ENCODE data around the gene KIF26B. TPM values are rescaled to one million over a fixed set of nuclear protein-coding genes. Genes with fewer than 3 reads are reported as not detected.

The KIF26B gene
- polyA plus RNA-seq, 1 donor from 2014 or later = 6.3 TPM

DNA sequence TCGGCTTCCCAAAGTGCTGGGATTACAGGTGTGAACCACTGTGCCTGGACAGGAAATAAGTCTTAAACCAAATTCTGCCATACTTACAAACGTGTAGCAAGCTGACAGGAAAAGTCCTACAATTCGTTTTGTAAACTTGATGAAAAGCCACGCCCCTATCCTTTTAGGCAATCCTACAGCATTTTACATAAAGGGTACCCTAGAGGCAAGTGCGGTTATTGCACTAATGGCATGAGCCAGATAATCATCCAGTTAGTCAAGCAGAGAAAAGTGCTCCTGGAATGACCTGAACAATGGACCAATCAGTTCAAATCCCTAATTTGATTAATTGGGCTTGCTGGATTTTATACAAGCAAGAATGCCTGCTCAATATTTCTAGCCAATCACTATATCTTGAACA, 338.2 kb downstream of the KIF26B start:
- Histone ChIP-seq H2AFZ (ENCODE audit: low read depth, low read length) (no peak overlapping the region), H3F3A (ENCODE audit: insufficient read depth, low read length, poor library complexity, severe bottlenecking) (no peaks in the 10 kb centered on the region), H3K9me2 (ENCODE audit: insufficient read depth, low read length) (no peaks in the 10 kb centered on the region), H3K4me2 (ENCODE audit: low read length) (no peak overlapping the region), H3K79me2 (replicated peaks; ENCODE audit: insufficient read depth, low read length) (no peaks in the 10 kb centered on the region), H3K36me3 (ENCODE audit: insufficient read depth, low read length) (no peaks in the 10 kb centered on the region), H3K9ac (ENCODE audit: low read length) (no peak overlapping the region), H3K27me3 (ENCODE audit: insufficient read depth, low read depth, low read length) (no peaks in the 10 kb centered on the region), H3K9me3 (ENCODE audit: low read length) (no peaks in the 10 kb centered on the region), H3K27ac (ENCODE audit: low read length) (no peak overlapping the region), H4K20me1 (ENCODE audit: insufficient read depth) (no peaks in the 10 kb centered on the region), H3K4me3 (ENCODE audit: low read length) (no peak overlapping the region)
- no peak for TF ChIP-seq EZH2 (IDR thresholded peaks at IDR 0.05; ENCODE audit: borderline replicate concordance, insufficient read depth, low read length, poor library complexity, severe bottlenecking)
- no peak for TF ChIP-seq RAD21 (conservative IDR thresholded peaks at IDR 0.05)
- TF ChIP-seq, protein P1, sequence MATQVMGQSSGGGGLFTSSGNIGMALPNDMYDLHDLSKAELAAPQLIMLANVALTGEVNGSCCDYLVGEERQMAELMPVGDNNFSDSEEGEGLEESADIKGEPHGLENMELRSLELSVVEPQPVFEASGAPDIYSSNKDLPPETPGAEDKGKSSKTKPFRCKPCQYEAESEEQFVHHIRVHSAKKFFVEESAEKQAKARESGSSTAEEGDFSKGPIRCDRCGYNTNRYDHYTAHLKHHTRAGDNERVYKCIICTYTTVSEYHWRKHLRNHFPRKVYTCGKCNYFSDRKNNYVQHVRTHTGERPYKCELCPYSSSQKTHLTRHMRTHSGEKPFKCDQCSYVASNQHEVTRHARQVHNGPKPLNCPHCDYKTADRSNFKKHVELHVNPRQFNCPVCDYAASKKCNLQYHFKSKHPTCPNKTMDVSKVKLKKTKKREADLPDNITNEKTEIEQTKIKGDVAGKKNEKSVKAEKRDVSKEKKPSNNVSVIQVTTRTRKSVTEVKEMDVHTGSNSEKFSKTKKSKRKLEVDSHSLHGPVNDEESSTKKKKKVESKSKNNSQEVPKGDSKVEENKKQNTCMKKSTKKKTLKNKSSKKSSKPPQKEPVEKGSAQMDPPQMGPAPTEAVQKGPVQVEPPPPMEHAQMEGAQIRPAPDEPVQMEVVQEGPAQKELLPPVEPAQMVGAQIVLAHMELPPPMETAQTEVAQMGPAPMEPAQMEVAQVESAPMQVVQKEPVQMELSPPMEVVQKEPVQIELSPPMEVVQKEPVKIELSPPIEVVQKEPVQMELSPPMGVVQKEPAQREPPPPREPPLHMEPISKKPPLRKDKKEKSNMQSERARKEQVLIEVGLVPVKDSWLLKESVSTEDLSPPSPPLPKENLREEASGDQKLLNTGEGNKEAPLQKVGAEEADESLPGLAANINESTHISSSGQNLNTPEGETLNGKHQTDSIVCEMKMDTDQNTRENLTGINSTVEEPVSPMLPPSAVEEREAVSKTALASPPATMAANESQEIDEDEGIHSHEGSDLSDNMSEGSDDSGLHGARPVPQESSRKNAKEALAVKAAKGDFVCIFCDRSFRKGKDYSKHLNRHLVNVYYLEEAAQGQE (IDR thresholded peaks at IDR 0.05; ENCODE audit: borderline replicate concordance) = no peak
- TF ChIP-seq, protein P2, sequence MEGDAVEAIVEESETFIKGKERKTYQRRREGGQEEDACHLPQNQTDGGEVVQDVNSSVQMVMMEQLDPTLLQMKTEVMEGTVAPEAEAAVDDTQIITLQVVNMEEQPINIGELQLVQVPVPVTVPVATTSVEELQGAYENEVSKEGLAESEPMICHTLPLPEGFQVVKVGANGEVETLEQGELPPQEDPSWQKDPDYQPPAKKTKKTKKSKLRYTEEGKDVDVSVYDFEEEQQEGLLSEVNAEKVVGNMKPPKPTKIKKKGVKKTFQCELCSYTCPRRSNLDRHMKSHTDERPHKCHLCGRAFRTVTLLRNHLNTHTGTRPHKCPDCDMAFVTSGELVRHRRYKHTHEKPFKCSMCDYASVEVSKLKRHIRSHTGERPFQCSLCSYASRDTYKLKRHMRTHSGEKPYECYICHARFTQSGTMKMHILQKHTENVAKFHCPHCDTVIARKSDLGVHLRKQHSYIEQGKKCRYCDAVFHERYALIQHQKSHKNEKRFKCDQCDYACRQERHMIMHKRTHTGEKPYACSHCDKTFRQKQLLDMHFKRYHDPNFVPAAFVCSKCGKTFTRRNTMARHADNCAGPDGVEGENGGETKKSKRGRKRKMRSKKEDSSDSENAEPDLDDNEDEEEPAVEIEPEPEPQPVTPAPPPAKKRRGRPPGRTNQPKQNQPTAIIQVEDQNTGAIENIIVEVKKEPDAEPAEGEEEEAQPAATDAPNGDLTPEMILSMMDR (IDR thresholded peaks at IDR 0.05; ENCODE audit: poor library complexity, severe bottlenecking) = no peak
- TF ChIP-seq POLR2AphosphoS5 (IDR thresholded peaks at IDR 0.05) = no peak
- TF ChIP-seq MXI1 (conservative IDR thresholded peaks at IDR 0.05; ENCODE audit: poor library complexity, severe bottlenecking) = no peak
- TF ChIP-seq TAF1 (IDR thresholded peaks at IDR 0.05; ENCODE audit: low read depth) = no peak
- TF ChIP-seq EP300 (conservative IDR thresholded peaks at IDR 0.05; ENCODE audit: poor library complexity, severe bottlenecking) = no peak
- TF ChIP-seq SMC3 (conservative IDR thresholded peaks at IDR 0.05; ENCODE audit: poor library complexity) = no peak

DNA sequence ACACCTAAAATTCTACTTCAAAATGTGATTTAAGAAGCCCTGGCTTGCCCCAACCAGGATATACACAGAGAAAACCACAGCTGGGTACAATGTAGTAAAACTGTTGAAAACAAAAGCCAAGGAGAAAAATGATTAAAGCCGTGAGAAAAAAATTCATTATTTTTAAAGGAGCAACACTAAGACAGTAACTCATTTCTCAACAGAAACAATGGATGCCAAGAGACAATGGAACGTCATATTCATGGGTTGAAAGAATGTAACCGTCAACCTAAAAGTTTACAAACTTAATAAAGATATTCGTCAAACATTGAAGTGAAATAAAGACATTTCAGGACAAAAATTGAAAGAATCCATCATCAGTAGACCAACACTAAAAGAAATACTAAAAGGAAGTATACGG, 340.9 kb downstream of the KIF26B start:
- Histone ChIP-seq H3F3A (ENCODE audit: insufficient read depth, low read length, poor library complexity, severe bottlenecking) (no peaks in the 10 kb centered on the region), H3K27ac (ENCODE audit: low read length) (no peak overlapping the region), H3K27me3 (ENCODE audit: insufficient read depth, low read depth, low read length) (no peaks in the 10 kb centered on the region), H2AFZ (ENCODE audit: low read depth, low read length) (no peak overlapping the region), H3K9me3 (ENCODE audit: low read length) (no peaks in the 10 kb centered on the region), H4K20me1 (ENCODE audit: insufficient read depth) (no peaks in the 10 kb centered on the region), H3K4me2 (ENCODE audit: low read length) (no peak overlapping the region), H3K79me2 (replicated peaks; ENCODE audit: insufficient read depth, low read length) (no peaks in the 10 kb centered on the region), H3K4me3 (ENCODE audit: low read length) (no peak overlapping the region), H3K9ac (ENCODE audit: low read length) (no peak overlapping the region), H3K9me2 (ENCODE audit: insufficient read depth, low read length) (no peaks in the 10 kb centered on the region), H3K36me3 (ENCODE audit: insufficient read depth, low read length) (no peaks in the 10 kb centered on the region)
- TF ChIP-seq, protein P1 (IDR thresholded peaks at IDR 0.05; ENCODE audit: borderline replicate concordance) = no peak
- no peak for TF ChIP-seq TAF1 (IDR thresholded peaks at IDR 0.05; ENCODE audit: low read depth)
- no peak for TF ChIP-seq EP300 (conservative IDR thresholded peaks at IDR 0.05; ENCODE audit: poor library complexity, severe bottlenecking)
- TF ChIP-seq POLR2AphosphoS5 (IDR thresholded peaks at IDR 0.05) = no peak

All from neural cell (in vitro differentiated cells).